ENCODE measurements around the gene MED25.

GRCh38 chr19:49866933-49867782 lies 49.1 kb downstream of the MED25 start, which contains the start of gene PNKP:
- TF ChIP-seq, protein P1, sequence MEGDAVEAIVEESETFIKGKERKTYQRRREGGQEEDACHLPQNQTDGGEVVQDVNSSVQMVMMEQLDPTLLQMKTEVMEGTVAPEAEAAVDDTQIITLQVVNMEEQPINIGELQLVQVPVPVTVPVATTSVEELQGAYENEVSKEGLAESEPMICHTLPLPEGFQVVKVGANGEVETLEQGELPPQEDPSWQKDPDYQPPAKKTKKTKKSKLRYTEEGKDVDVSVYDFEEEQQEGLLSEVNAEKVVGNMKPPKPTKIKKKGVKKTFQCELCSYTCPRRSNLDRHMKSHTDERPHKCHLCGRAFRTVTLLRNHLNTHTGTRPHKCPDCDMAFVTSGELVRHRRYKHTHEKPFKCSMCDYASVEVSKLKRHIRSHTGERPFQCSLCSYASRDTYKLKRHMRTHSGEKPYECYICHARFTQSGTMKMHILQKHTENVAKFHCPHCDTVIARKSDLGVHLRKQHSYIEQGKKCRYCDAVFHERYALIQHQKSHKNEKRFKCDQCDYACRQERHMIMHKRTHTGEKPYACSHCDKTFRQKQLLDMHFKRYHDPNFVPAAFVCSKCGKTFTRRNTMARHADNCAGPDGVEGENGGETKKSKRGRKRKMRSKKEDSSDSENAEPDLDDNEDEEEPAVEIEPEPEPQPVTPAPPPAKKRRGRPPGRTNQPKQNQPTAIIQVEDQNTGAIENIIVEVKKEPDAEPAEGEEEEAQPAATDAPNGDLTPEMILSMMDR (IDR thresholded peaks at IDR 0.05) = no peak
- peak; percentile 91 for TF ChIP-seq POLR2AphosphoS5 (IDR thresholded peaks at IDR 0.05)

Data from prostate gland (tissue), 2 donors.